Retinal pigment epithelial cell (primary cell): ENCODE data around the gene SSBP3.

Experiments used
- DNase-seq: peaks from one replicate; pipeline ENCODE4 v3.0.0-alpha.2; 2010; ENCODE audit warnings: low read depth
- H3K4me3 ChIP-seq: 2 replicates; pipeline ENCODE4 v1.5.1; 2011; ENCODE audit warnings: mild to moderate bottlenecking, low read length, control low read depth, moderate library complexity
- TF ChIP-seq, protein P1 (sequence below): conservative IDR thresholded peaks from 2 replicates; pipeline ENCODE4 v1.5.1; 2011; ENCODE audit warnings: low read depth, low read length, control low read depth, inconsistent platforms

SSBP3 gene

DNA sequence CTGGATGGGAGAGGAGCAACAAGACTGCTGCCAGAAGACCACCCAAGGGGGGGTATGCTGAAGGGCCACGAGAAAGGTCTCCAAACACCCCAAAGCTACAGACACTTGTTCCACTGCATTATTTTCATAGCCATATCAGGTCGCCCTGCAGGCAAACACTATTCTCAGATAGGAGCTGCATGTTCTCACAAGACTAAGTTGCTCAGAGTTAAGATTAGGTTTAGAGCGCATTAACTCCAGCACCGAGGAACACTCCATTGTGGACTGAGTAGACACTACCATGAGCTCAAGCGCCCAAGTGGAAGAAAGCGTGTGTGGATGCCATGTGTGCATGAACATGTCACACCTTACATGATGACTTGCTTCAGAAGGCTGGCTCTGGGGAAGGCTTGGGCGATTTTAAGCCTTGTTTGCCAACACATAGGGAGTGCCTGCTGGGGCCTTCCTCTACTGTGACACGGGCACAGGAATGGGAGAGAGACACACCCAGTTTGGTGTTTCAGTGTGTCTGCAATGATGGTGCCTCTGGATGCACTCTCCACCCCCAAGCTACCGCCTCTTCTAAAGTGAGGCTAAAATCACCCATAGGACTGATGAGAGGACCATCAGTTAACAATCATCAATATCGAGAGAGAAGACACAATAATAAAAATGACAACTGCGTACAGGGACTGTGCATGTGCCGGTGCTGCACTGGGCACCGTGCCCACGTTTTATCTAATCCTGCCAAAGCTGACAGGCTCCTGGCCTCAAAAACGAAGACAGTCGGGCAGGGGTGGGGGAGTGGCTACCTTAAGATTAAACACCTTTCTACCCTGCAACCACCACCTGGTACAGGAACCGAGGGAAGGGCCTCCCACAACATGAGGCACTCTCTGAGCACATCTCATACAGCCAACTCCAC is 34.9 kb downstream of the SSBP3 start:
- DNase-seq = no peak
- TF ChIP-seq, protein P1, sequence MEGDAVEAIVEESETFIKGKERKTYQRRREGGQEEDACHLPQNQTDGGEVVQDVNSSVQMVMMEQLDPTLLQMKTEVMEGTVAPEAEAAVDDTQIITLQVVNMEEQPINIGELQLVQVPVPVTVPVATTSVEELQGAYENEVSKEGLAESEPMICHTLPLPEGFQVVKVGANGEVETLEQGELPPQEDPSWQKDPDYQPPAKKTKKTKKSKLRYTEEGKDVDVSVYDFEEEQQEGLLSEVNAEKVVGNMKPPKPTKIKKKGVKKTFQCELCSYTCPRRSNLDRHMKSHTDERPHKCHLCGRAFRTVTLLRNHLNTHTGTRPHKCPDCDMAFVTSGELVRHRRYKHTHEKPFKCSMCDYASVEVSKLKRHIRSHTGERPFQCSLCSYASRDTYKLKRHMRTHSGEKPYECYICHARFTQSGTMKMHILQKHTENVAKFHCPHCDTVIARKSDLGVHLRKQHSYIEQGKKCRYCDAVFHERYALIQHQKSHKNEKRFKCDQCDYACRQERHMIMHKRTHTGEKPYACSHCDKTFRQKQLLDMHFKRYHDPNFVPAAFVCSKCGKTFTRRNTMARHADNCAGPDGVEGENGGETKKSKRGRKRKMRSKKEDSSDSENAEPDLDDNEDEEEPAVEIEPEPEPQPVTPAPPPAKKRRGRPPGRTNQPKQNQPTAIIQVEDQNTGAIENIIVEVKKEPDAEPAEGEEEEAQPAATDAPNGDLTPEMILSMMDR = no peak
- no peak overlapping the region for H3K4me3 ChIP-seq

DNA sequence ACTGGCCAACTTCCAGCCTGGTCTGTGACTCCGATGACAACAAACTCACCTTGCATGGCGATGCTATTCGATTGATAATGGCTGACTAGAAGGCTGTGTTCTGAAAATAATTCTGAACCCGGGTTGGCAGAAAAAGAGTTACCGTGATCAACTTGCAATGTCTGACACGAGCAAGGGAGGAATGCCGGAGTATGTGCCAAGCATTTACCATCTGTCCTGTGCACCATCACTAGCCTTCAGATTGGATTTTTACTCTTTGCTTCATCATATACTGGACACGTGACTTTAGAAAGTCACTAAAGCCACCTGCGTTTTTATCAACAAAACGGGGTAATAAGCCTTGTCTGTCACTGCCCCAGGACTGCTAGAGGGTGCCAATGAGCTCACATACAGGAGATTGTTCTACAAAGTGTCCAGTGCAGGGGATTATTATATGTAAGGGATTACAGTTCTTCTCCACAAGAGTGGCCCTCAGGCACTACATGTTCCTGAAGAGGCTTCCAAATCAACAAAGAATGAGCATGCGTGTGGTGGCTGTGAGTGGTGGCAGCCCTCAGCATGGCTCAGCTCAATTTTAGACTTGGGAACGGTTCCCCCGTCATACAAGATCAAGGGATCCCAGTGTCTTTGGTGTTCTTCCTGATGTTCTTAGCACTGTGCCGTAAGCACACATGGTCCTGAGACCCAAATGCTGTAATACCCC is 35.8 kb downstream of the SSBP3 start:
- H3K4me3 ChIP-seq = no peak overlapping the region
- TF ChIP-seq, protein P1 = no peak
- no peak for DNase-seq

DNA sequence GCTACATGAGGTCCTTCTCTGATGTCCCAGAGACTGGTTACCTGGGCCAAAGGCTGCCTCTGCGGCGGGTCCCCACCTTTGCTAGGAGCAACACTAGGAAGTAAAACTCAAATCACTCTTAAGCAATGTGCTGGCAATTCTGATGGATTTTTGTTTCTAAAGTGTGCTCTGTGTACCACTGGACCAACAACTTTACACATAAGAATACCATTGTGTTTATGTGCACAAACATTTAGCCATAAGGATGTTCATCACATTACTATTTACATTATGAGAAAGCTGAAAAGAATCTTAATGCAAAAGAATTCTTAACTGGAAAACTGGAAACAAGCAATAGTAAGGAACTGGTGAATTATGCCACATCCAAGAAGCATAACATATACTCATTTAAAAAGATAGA is 38.6 kb downstream of the SSBP3 start:
- DNase-seq = no peak
- no peak overlapping the region for H3K4me3 ChIP-seq
- TF ChIP-seq, protein P1 = no peak

DNA sequence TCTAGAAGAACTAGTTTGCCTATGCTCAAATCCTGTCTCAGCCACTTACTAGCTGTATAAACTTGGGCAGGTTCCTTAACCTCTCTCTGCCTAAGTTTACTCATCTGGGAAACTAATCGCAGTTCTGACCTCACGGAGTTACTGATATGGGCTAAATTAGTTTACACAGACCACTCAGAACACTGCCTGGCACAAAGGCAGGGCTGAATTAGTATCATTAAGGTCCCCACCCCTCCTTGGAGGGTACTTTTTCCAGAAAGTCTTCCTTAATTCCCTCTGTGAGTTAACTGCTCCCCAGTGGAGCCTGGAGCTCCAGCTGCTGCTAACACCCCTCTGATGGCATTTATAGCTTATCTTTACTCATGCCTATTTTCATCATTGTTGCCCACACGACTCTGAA is 40.3 kb downstream of the SSBP3 start:
- TF ChIP-seq, protein P1 = no peak
- no peak overlapping the region for H3K4me3 ChIP-seq
- no peak for DNase-seq

DNA sequence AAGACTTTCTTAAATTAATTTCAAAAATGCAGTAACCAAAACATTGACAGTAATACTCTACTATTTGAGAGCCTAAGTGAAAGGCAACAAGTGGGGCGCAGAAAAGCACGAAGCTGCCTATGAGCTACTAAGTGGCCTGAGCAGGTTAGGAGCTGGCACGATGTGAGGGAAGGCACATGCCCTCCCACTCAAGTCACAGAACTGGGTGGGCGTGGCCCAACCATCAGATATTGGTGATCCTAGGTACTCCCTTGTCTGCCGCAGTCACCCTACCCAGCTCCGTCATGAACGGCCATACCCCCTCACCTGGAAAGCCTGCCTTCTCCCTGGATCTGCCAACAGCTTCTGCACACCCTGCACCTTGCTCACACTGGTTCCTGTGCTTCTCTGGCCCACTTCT is 40.8 kb downstream of the SSBP3 start:
- DNase-seq = no peak
- TF ChIP-seq, protein P1 = no peak
- no peak overlapping the region for H3K4me3 ChIP-seq

DNA sequence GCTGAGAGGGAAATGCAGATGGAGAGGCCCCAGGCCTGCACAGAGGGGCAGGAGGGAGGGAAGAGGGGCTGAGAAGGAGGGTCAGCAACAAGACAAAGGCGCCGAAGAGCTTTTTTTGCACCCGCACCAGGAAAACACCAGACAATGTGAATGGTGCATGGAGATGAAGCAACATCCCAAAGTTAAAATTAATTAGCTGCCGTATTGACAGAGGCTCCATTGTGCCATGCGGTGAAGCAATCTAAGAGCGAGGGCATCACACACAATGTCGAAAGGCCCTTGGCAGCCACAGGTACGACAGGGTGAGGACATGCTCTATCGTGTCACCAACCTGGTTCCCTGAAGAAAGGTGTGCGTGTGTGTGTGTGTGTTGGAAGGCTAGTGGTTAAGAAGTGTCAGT is 41.2 kb downstream of the SSBP3 start:
- TF ChIP-seq, protein P1 = no peak
- DNase-seq = no peak
- no peak overlapping the region for H3K4me3 ChIP-seq

DNA sequence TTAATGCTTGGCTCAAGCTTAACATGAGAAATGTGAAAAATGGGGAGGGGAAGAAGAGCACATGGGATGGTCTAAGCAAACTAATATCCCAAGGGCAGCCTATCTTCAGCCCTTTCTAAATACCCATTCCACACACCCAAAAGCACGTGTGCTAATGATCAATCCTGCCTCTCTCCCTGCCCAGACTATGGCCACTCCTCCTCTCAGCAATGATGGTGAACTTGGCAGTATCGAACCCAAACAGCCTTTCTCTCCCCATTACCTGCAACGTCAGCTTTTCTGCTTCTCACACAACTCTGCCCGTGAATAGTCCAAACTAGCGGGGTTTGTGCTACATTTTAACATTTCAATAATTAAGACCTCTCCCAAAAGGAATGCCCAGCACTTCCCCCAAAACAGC is 41.6 kb downstream of the SSBP3 start:
- H3K4me3 ChIP-seq = no peak overlapping the region
- DNase-seq = no peak
- TF ChIP-seq, protein P1 = no peak
